ENCODE measurements around the gene S100B. TPM values are rescaled to one million over a fixed set of nuclear protein-coding genes. Genes with fewer than 3 reads are reported as not detected.

The S100B gene
- total and polyA plus RNA-seq, 2 of the 13 experiments (the other 11 are each of a cell fraction or from before 2014, with no cell fraction given) = not detected

- TF ChIP-seq, protein P1, sequence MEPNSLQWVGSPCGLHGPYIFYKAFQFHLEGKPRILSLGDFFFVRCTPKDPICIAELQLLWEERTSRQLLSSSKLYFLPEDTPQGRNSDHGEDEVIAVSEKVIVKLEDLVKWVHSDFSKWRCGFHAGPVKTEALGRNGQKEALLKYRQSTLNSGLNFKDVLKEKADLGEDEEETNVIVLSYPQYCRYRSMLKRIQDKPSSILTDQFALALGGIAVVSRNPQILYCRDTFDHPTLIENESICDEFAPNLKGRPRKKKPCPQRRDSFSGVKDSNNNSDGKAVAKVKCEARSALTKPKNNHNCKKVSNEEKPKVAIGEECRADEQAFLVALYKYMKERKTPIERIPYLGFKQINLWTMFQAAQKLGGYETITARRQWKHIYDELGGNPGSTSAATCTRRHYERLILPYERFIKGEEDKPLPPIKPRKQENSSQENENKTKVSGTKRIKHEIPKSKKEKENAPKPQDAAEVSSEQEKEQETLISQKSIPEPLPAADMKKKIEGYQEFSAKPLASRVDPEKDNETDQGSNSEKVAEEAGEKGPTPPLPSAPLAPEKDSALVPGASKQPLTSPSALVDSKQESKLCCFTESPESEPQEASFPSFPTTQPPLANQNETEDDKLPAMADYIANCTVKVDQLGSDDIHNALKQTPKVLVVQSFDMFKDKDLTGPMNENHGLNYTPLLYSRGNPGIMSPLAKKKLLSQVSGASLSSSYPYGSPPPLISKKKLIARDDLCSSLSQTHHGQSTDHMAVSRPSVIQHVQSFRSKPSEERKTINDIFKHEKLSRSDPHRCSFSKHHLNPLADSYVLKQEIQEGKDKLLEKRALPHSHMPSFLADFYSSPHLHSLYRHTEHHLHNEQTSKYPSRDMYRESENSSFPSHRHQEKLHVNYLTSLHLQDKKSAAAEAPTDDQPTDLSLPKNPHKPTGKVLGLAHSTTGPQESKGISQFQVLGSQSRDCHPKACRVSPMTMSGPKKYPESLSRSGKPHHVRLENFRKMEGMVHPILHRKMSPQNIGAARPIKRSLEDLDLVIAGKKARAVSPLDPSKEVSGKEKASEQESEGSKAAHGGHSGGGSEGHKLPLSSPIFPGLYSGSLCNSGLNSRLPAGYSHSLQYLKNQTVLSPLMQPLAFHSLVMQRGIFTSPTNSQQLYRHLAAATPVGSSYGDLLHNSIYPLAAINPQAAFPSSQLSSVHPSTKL (CRISPR knock-in tag; IDR thresholded peaks at IDR 0.05) = peak; percentile 46
- TF ChIP-seq TEAD2 (CRISPR knock-in tag; IDR thresholded peaks at IDR 0.05) (no peak), NR2C2 (CRISPR knock-in tag; IDR thresholded peaks at IDR 0.05; ENCODE audit: borderline replicate concordance) (no peak), FOXO4 (CRISPR knock-in tag; conservative IDR thresholded peaks at IDR 0.05) (no peak), SKI (IDR thresholded peaks at IDR 0.05; ENCODE audit: partially characterized antibody) (no peak)
- TF ChIP-seq, protein P2, sequence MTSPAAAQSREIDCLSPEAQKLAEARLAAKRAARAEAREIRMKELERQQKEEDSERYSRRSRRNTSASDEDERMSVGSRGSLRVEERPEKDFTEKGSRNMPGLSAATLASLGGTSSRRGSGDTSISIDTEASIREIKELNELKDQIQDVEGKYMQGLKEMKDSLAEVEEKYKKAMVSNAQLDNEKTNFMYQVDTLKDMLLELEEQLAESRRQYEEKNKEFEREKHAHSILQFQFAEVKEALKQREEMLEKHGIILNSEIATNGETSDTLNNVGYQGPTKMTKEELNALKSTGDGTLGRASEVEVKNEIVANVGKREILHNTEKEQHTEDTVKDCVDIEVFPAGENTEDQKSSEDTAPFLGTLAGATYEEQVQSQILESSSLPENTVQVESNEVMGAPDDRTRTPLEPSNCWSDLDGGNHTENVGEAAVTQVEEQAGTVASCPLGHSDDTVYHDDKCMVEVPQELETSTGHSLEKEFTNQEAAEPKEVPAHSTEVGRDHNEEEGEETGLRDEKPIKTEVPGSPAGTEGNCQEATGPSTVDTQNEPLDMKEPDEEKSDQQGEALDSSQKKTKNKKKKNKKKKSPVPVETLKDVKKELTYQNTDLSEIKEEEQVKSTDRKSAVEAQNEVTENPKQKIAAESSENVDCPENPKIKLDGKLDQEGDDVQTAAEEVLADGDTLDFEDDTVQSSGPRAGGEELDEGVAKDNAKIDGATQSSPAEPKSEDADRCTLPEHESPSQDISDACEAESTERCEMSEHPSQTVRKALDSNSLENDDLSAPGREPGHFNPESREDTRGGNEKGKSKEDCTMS (CRISPR knock-in tag; conservative IDR thresholded peaks at IDR 0.05) = no peak
Measured at GRCh38 chr21:46621457-46622182, 16.7 kb upstream of the S100B start (continued).

Data from HepG2 (cell line).